Breast epithelium (tissue), 3 donors: Measurements from ENCODE around the gene RIOK2.

Source experiments
- CTCF ChIP-seq, 3 donors: fragments of 450-650 bp; IDR thresholded peaks; one replicate each; pipeline ENCODE4 v1.5.1; 2016 to 2017; ENCODE audit warnings: antibody characterized with exemption in 3 of 3, mild to moderate bottlenecking in 3 of 3, moderate library complexity in 3 of 3
- POLR2A ChIP-seq: fragments of 450-650 bp; IDR thresholded peaks from one replicate; pipeline ENCODE4 v1.6.1; 2016; ENCODE audit warnings: antibody characterized with exemption, mild to moderate bottlenecking, moderate library complexity
- POLR2AphosphoS5 ChIP-seq, 3 donors: sonication (generic); formaldehyde crosslinking; IDR thresholded peaks; one replicate each; pipeline ENCODE4 v1.6.1; 2017; ENCODE audit warnings: antibody characterized with exemption in 3 of 3

- peak; percentile 68 to 76 (median 70) for TF ChIP-seq CTCF (IDR thresholded peaks at IDR 0.05)
- TF ChIP-seq POLR2A, result no peak
- TF ChIP-seq POLR2AphosphoS5 (IDR thresholded peaks at IDR 0.05), result no peak
Observed at GRCh38 chr5:97231025-97231636, 48.1 kb upstream of the RIOK2 start.
